HEK293T (cell line): Measurements from ENCODE around the gene PLAC8L1.

Experiments
- CTBP1 ChIP-seq: fragments of 450-650 bp; IDR thresholded peaks from 2 replicates; pipeline ENCODE4 v1.6.1; 2016; ENCODE audit warnings: borderline replicate concordance
- FOXM1 ChIP-seq: fragments of 450-650 bp; IDR thresholded peaks from 2 replicates; pipeline ENCODE4 v1.6.1; 2017; ENCODE audit warnings: mild to moderate bottlenecking, borderline replicate concordance
- ZNF384 ChIP-seq: fragments of 450-650 bp; IDR thresholded peaks from 2 replicates; pipeline ENCODE4 v1.6.1; 2016

DNA sequence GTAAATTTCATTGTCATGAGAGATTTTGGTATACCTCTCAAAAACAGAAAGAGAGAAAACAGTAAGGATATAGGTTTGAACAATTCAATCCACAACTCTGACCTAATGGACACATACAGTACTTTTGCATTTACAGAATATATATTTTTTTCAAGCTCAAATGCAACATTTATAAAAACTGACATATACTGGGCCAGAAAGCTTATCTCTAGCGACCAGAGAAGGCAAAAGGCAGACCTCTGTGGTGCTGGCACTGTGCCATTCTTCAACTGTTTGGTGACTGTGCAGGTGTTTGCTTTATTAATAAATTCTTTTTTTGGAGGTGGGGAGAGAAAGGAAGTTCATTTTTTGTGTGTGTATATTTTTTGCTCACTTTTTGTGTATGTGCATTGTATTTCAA is 6.0 kb upstream of the PLAC8L1 start:
- TF ChIP-seq ZNF384 (no peak), CTBP1 (no peak), FOXM1 (no peak)
